ENCODE data around the gene ATP1A2.

ATP1A2 gene

DNA sequence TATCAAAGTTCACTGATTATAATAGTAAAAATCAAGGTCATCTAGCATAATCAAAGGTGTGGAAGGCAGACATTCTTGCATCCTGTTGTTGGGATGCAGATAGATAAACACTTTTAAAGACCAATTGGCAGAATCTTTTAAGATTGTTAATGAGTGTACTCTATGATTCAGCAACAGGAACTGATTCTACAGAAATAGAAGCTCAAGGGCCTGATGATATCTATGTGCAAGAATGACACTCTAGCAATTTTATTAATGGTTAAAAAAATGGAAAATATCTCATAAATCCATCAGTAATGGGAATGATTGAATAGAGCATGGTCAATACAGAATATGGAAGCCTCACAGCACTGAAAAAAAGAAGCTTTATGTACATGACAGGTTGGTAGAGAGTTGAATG is 33.7 kb downstream of the ATP1A2 start:
- no peaks in the 10 kb centered on the region for H3K79me2 ChIP-seq (ENCODE audit: control insufficient read depth, insufficient read depth, low read length, unreplicated experiment)
- peak overlapping the region; percentile 31 for H3K27ac ChIP-seq (ENCODE audit: low read depth, low read length)
- peak overlapping the region; percentile 15 for H2AFZ ChIP-seq (ENCODE audit: low read length, unreplicated experiment)

DNA sequence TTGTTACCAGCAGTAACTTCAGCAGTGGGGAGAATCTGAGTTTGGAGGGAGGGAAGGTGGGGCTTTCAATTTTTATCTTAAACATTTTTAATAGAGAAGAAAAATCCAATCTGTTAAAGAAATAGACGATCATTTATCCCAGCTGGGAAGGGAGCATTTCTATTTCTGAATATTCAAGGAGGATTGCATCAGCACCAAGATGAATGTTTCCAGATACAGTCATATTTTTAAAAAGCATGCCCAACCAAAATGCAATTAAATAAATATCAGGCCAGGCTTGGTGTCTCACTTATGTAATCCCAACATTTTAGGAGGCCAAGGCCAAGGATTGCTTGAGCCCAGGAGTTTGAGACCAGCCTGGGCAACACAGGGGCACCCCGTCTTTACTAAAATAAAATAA is 34.2 kb downstream of the ATP1A2 start:
- Histone ChIP-seq H3K27me3 (ENCODE audit: insufficient read depth, low read length) (no peaks in the 10 kb centered on the region), H3K36me3 (ENCODE audit: insufficient read depth, low read length) (no peaks in the 10 kb centered on the region), H3K4me3 (ENCODE audit: low read depth, low read length) (no peak overlapping the region), H3K27ac (ENCODE audit: low read depth, low read length) (peak overlapping the region; percentile 31), H3K4me1 (ENCODE audit: control insufficient read depth, insufficient read depth, low read length, unreplicated experiment) (peaks cover 7% of the 10 kb centered on the region), H3K79me2 (ENCODE audit: control insufficient read depth, insufficient read depth, low read length, unreplicated experiment) (no peaks in the 10 kb centered on the region), H2AFZ (ENCODE audit: low read length, unreplicated experiment) (peak overlapping the region; percentile 15)

More for the DNA sequence above, 33.7 kb downstream of the ATP1A2 start:
- Histone ChIP-seq H3K4me1 (ENCODE audit: control insufficient read depth, insufficient read depth, low read length, unreplicated experiment) (peaks cover 7% of the 10 kb centered on the region), H3K36me3 (ENCODE audit: insufficient read depth, low read length) (no peaks in the 10 kb centered on the region), H3K27me3 (ENCODE audit: insufficient read depth, low read length) (no peaks in the 10 kb centered on the region), H3K4me3 (ENCODE audit: low read depth, low read length) (no peak overlapping the region)

DNA sequence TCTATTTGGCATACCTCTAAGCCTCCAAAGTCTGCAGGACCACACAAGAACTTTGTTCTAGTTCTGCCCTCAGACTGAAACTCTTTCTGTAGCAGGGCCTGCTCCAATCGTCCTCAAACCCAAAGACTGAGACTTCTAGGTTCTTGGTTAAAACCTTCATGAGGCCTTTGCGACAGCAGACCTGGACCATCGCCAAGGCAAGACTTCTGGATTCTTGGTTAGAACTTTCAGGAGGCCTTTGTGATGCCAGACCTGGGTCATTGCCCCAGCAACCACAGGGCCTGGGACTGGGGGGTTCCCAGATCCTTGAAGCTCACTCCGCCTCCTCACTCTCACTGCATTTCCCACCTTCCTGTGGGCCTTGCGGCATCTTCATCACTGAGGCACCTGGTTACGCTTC is 35.7 kb downstream of the ATP1A2 start, which contains the start of gene ATP1A4:
Gene ATP1A4, plus strand, starts transcription at position 301 of the 400 bp plus-strand sequence. CDS start 438 bp downstream, outside the sequence.
- H3K79me2 ChIP-seq (ENCODE audit: control insufficient read depth, insufficient read depth, low read length, unreplicated experiment), result no peaks in the 10 kb centered on the region
- H3K4me1 ChIP-seq (ENCODE audit: control insufficient read depth, insufficient read depth, low read length, unreplicated experiment), result peaks cover 7% of the 10 kb centered on the region
- no peak within 1 kb of the TSS for H3K4me3 ChIP-seq (ENCODE audit: low read depth, low read length)
- H3K27me3 ChIP-seq (ENCODE audit: insufficient read depth, low read length), result no peaks in the 10 kb centered on the region
- no peak within 1 kb of the TSS for H3K27ac ChIP-seq (ENCODE audit: low read depth, low read length)
- no peak within 1 kb of the TSS for H2AFZ ChIP-seq (ENCODE audit: low read length, unreplicated experiment)
- no peaks in the 10 kb centered on the region for H3K36me3 ChIP-seq (ENCODE audit: insufficient read depth, low read length)

DNA sequence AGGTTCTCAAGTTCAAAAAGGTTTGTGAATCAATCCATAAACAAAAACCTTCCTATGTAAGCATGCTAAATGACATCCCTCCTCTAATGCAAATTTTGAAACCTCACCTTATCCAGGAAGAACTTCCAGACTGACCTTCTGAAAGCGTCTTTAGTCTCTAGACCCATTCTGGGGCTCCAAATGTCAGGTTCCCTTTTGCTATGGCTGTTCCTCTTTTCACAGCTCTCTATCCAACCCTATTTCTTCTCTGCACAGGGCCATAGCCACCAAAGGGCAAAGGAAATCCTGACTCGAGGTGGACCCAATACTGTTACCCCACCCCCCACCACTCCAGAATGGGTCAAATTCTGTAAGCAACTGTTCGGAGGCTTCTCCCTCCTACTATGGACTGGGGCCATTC is 39.2 kb downstream of the ATP1A2 start:
- Histone ChIP-seq H3K79me2 (ENCODE audit: control insufficient read depth, insufficient read depth, low read length, unreplicated experiment) (no peaks in the 10 kb centered on the region), H2AFZ (ENCODE audit: low read length, unreplicated experiment) (no peak overlapping the region), H3K27me3 (ENCODE audit: insufficient read depth, low read length) (no peaks in the 10 kb centered on the region), H3K4me1 (ENCODE audit: control insufficient read depth, insufficient read depth, low read length, unreplicated experiment) (no peaks in the 10 kb centered on the region), H3K27ac (ENCODE audit: low read depth, low read length) (no peak overlapping the region), H3K36me3 (ENCODE audit: insufficient read depth, low read length) (no peaks in the 10 kb centered on the region), H3K4me3 (ENCODE audit: low read depth, low read length) (no peak overlapping the region)

DNA sequence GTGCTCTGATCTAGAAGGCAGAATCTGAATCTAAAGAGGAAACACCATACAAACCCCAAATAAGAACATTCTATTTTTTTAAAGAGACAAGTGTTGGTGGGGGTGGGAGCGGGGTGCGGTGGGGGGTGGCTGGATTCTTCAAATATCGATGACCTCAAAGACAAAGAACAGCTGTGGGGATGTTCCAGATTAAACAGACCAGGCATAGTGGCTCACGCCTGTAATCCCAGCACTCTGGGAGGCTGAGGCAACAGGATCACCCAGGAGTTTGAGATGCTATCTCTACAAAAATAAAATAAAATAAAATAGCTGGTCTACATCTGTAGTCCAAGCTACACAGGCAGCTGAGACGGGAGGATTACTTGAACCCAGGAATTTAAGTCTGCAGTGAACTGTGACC is 40.8 kb downstream of the ATP1A2 start:
- no peak overlapping the region for H3K4me3 ChIP-seq (ENCODE audit: low read depth, low read length)
- no peaks in the 10 kb centered on the region for H3K79me2 ChIP-seq (ENCODE audit: control insufficient read depth, insufficient read depth, low read length, unreplicated experiment)
- H3K36me3 ChIP-seq (ENCODE audit: insufficient read depth, low read length), result no peaks in the 10 kb centered on the region
- no peaks in the 10 kb centered on the region for H3K27me3 ChIP-seq (ENCODE audit: insufficient read depth, low read length)
- no peak overlapping the region for H3K27ac ChIP-seq (ENCODE audit: low read depth, low read length)
- H2AFZ ChIP-seq (ENCODE audit: low read length, unreplicated experiment), result no peak overlapping the region
- H3K4me1 ChIP-seq (ENCODE audit: control insufficient read depth, insufficient read depth, low read length, unreplicated experiment), result no peaks in the 10 kb centered on the region

DNA sequence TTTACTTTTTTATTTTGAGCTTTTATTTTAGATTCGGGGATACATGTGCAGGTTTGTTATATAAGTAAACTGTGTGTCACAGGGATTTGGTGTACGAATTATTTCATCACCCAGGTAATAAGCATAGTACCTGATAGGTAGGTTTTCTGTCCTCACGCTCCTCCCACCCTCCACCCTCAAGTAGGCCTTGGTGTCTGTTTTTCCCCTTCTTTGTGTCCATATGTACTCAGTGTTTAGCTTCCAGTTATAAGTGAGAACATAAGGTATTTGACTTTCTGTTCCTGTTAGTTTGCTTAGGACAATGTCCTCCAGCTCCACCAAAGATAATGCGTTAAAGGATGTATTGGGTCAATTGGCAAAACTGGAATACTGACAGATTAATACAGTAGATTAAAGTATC is 41.6 kb downstream of the ATP1A2 start:
- H3K27ac ChIP-seq (ENCODE audit: low read depth, low read length), result no peak overlapping the region
- H3K27me3 ChIP-seq (ENCODE audit: insufficient read depth, low read length), result no peaks in the 10 kb centered on the region
- H2AFZ ChIP-seq (ENCODE audit: low read length, unreplicated experiment), result no peak overlapping the region

DNA sequence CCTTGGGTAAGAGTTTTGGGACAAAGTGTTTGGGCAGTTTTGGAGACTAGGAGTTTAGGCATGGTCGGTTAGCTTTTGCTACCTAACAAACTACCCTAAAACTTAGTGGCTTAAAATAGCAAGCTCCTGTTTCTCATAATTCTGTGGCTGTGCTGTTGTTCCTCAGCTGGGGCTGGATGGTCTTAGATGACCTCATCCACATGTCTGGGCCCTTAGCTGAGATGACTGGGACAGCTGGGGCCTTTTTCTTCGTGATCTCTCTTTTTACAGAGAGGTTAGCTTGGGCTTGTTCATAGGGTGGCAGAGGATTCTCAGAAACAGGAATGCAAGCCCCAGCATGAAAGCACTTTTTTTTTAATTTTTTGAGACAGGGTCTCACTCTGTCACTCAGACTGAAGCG is 42.5 kb downstream of the ATP1A2 start:
- Histone ChIP-seq H3K4me3 (ENCODE audit: low read depth, low read length) (no peak overlapping the region), H3K27me3 (ENCODE audit: insufficient read depth, low read length) (no peaks in the 10 kb centered on the region), H2AFZ (ENCODE audit: low read length, unreplicated experiment) (no peak overlapping the region), H3K36me3 (ENCODE audit: insufficient read depth, low read length) (no peaks in the 10 kb centered on the region), H3K4me1 (ENCODE audit: control insufficient read depth, insufficient read depth, low read length, unreplicated experiment) (no peaks in the 10 kb centered on the region), H3K27ac (ENCODE audit: low read depth, low read length) (no peak overlapping the region), H3K79me2 (ENCODE audit: control insufficient read depth, insufficient read depth, low read length, unreplicated experiment) (no peaks in the 10 kb centered on the region)

More for the DNA sequence above, 41.6 kb downstream of the ATP1A2 start:
- H3K36me3 ChIP-seq (ENCODE audit: insufficient read depth, low read length), result no peaks in the 10 kb centered on the region
- no peak overlapping the region for H3K4me3 ChIP-seq (ENCODE audit: low read depth, low read length)
- H3K79me2 ChIP-seq (ENCODE audit: control insufficient read depth, insufficient read depth, low read length, unreplicated experiment), result no peaks in the 10 kb centered on the region
- no peaks in the 10 kb centered on the region for H3K4me1 ChIP-seq (ENCODE audit: control insufficient read depth, insufficient read depth, low read length, unreplicated experiment)

DNA sequence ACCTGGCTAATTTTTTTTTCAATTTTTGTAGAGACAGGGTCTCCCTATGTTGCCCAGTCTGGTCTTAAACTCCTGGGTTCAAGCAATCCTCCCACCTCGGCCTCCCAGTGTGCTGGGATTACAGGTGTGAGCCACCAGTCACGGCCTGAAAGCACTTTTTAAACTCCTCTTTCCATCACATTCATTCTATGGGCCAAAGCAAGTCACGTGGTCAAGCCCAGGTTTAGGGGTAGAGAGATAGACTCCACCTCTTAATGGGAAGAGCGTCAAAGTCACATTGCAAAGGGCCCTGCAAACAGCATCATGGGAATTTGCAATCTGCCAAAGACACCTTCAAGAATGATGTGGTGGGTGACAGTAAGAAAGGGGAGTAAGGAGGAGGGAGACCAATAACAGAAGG is 43.0 kb downstream of the ATP1A2 start:
- Histone ChIP-seq H3K36me3 (ENCODE audit: insufficient read depth, low read length) (no peaks in the 10 kb centered on the region), H3K79me2 (ENCODE audit: control insufficient read depth, insufficient read depth, low read length, unreplicated experiment) (no peaks in the 10 kb centered on the region), H3K4me1 (ENCODE audit: control insufficient read depth, insufficient read depth, low read length, unreplicated experiment) (no peaks in the 10 kb centered on the region), H2AFZ (ENCODE audit: low read length, unreplicated experiment) (no peak overlapping the region), H3K27ac (ENCODE audit: low read depth, low read length) (no peak overlapping the region), H3K27me3 (ENCODE audit: insufficient read depth, low read length) (no peaks in the 10 kb centered on the region), H3K4me3 (ENCODE audit: low read depth, low read length) (no peak overlapping the region)

DNA sequence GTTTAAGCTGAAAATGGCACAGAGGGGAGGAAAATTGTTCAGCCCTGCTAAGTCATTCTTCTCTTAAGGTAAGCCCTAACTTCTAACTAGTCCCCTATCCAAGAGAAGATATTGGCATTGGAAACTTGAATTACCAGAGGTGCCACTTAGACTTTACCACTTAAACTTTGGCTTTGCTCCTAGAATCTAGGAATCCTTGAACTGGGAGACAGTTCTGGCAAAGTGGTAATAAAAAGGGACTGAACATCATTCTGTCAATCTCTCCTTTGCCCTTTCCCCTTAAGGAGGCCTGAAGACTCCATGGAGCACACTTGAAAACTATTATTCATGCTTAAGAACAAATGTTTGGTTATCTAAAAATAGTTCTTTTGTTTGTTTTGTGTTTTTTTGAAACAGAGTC is 44.3 kb downstream of the ATP1A2 start:
- Histone ChIP-seq H3K4me1 (ENCODE audit: control insufficient read depth, insufficient read depth, low read length, unreplicated experiment) (no peaks in the 10 kb centered on the region), H3K79me2 (ENCODE audit: control insufficient read depth, insufficient read depth, low read length, unreplicated experiment) (no peaks in the 10 kb centered on the region), H3K36me3 (ENCODE audit: insufficient read depth, low read length) (no peaks in the 10 kb centered on the region), H3K27ac (ENCODE audit: low read depth, low read length) (no peak overlapping the region), H3K27me3 (ENCODE audit: insufficient read depth, low read length) (0 out of 2 replicates have a peak, but pooled peaks cover under 1% of the 10 kb centered on the region), H3K4me3 (ENCODE audit: low read depth, low read length) (no peak overlapping the region), H2AFZ (ENCODE audit: low read length, unreplicated experiment) (no peak overlapping the region)

DNA sequence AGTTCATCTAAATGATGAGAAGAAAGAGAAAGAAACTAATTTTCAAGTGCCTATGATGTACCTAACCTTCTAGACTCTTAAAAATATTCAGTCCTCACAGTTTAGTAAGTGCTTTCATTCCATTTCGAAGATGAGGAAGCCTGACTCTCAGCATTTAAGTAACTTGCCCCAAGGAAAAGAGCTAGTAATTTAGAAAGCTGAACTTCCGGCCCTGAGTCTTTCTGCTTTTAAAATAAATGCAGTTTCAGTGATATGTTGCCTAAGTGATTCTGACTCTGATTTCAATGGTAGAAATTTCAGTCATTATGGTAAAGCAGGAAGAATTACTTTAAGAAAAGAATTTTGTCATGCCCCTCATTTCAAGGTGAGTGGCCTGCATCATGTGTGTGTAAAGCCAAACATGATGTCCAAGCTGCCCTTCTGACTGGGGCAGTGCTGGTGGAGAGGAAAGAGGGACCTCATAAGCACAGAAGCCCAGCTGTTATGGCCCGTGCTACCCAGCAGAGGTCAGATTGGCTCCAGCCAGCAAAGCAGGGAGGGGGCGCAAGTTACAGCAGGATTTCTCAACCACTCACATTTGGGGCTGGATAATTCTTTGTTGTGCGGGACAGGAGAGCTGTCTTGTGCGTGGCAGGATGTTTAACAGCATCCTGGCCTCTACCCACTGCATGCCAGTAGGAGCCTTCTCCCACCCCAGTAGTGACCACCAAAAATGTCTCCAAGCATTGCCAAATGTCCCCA is 46.6 kb downstream of the ATP1A2 start:
- Histone ChIP-seq H3K4me1 (ENCODE audit: control insufficient read depth, insufficient read depth, low read length, unreplicated experiment) (no peaks in the 10 kb centered on the region), H3K27ac (ENCODE audit: low read depth, low read length) (no peak overlapping the region), H2AFZ (ENCODE audit: low read length, unreplicated experiment) (no peak overlapping the region), H3K4me3 (ENCODE audit: low read depth, low read length) (no peak overlapping the region), H3K27me3 (ENCODE audit: insufficient read depth, low read length) (0 out of 2 replicates have a peak, but pooled peaks cover 6% of the 10 kb centered on the region), H3K36me3 (ENCODE audit: insufficient read depth, low read length) (no peaks in the 10 kb centered on the region), H3K79me2 (ENCODE audit: control insufficient read depth, insufficient read depth, low read length, unreplicated experiment) (no peaks in the 10 kb centered on the region)

DNA sequence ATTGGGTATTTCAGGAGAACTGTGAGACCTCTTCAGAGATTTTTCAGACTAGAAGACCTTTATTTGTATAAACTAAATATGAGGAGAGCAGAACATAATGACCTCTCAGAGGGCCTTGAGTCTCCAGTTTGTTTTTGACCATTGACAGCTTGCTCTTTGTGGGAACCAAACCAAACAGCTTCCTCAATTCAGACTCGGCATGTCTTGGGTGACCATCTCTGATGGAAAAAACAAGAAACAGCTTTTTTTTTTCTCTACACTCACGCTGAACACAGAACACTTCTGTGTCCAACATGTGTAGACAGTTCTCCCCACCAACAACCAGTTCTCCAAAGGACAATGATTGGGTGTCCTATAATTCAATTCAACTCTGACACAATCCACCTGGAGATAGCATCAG is 47.4 kb downstream of the ATP1A2 start:
- Histone ChIP-seq H3K27me3 (ENCODE audit: insufficient read depth, low read length) (0 out of 2 replicates have a peak, but pooled peaks cover 6% of the 10 kb centered on the region), H3K79me2 (ENCODE audit: control insufficient read depth, insufficient read depth, low read length, unreplicated experiment) (no peaks in the 10 kb centered on the region), H3K4me1 (ENCODE audit: control insufficient read depth, insufficient read depth, low read length, unreplicated experiment) (no peaks in the 10 kb centered on the region), H3K36me3 (ENCODE audit: insufficient read depth, low read length) (no peaks in the 10 kb centered on the region), H3K27ac (ENCODE audit: low read depth, low read length) (no peak overlapping the region), H3K4me3 (ENCODE audit: low read depth, low read length) (no peak overlapping the region), H2AFZ (ENCODE audit: low read length, unreplicated experiment) (no peak overlapping the region)

All from ACC112 (cell line).